NOMO-1 treated with dmso at 0.1 percent for 144 hours (cell line): ENCODE data around the gene GIPC1.

Experiments
- DNase-seq: peaks from one replicate; lab custom pipeline; 2025; ENCODE audit not compliant: unreplicated experiment; lab: John Stamatoyannopoulos, UW

GIPC1 gene

GRCh38 chr19:14495672-14496028 is 277 bp downstream of the GIPC1 start:
- DNase-seq, result no peak

- DNase-seq, result no peak
Measured at GRCh38 chr19:14494910-14495671, 836 bp downstream of the GIPC1 start.

GRCh38 chr19:14494411-14494810 is 1.5 kb downstream of the GIPC1 start:
- DNase-seq, result no peak

- no peak for DNase-seq
Measured at GRCh38 chr19:14492756-14493337, 3.1 kb downstream of the GIPC1 start.

GRCh38 chr19:14487370-14488125 is 8.4 kb downstream of the GIPC1 start:
- DNase-seq, result no peak

GRCh38 chr19:14482172-14482941 is 13.6 kb downstream of the GIPC1 start:
- DNase-seq, result no peak

- no peak for DNase-seq
Measured at GRCh38 chr19:14480700-14481079, 15.2 kb downstream of the GIPC1 start.

- no peak for DNase-seq
Measured at GRCh38 chr19:14479975-14480699, 15.8 kb downstream of the GIPC1 start.

GRCh38 chr19:14479309-14479974 is 16.5 kb downstream of the GIPC1 start:
- DNase-seq, result no peak

GRCh38 chr19:14478113-14478545 is 17.8 kb downstream of the GIPC1 start:
- no peak for DNase-seq

GRCh38 chr19:14477418-14478112 is 18.4 kb downstream of the GIPC1 start:
- DNase-seq, result no peak

GRCh38 chr19:14476673-14477401 is 19.1 kb downstream of the GIPC1 start:
- DNase-seq, result peak; percentile 41

GRCh38 chr19:14476327-14476672 is 19.6 kb downstream of the GIPC1 start:
- no peak for DNase-seq

- DNase-seq, result no peak
Measured at GRCh38 chr19:14475251-14476073, 20.5 kb downstream of the GIPC1 start, which contains the start of gene PTGER1. Gene PTGER1, minus strand, starts transcription at chr19:14475354. Its CDS starts 1,034 bp downstream, at chr19:14474320.

GRCh38 chr19:14474827-14475226 is 21.1 kb downstream of the GIPC1 start:
- DNase-seq, result no peak

GRCh38 chr19:14473978-14474578 is 21.8 kb downstream of the GIPC1 start:
- no peak for DNase-seq

GRCh38 chr19:14473073-14473977 is 22.6 kb downstream of the GIPC1 start:
- DNase-seq, result no peak
